ENCODE results near the gene NTSR2.

NTSR2 gene

DNA sequence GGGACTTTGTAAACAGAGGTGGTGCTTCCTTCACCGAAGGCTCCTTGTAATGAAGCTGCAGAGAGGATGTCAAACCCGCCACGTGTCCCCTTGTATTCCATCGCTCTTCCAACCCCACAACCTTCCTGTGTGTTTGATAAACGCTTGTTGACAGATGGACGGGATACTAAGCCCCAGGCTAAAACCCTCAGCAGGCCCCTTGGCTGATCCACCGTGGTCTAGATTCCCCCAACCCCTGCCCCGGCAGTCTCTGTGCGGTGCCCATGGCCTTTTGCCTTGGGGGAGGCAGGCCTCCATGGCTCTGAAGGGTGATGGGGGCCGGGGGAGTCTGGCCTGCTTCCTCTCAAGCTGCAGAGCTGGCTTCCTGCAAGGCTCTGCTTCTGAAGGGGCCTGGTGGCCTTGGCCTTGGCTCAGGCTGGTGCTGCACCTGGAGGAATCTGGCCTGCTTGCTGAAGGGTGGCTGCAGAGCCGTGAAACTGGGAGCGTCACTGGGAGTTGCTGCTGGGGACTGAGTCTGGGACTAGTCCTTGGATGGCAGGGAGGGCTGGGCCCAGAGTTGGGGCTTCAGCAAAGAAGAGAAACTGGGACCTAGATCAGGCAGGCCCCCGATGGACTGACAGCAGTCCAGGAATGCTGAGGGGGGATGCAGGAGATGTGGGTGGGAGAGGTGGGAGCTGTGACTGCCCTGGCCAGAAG, 9.6 kb upstream of the NTSR2 start:
- Histone ChIP-seq H4K8ac (ENCODE audit: low read length) (no peak overlapping the region), H3K23ac (ENCODE audit: low read length in 2 of 2) (no peak overlapping the region), H3K4ac (ENCODE audit: low read depth in 1 of 2, low read length in 2 of 2) (no peak overlapping the region), H2AK5ac (ENCODE audit: low read length, severe bottlenecking) (no peak overlapping the region), H3K4me1 (ENCODE audit: control insufficient read depth, insufficient read depth, low read depth, low read length) (peaks cover 4% of the 10 kb centered on the region), H4K91ac (ENCODE audit: low read length) (peak overlapping the region; percentile 63), H3K14ac (ENCODE audit: low read length in 2 of 2) (no peak overlapping the region), H3K79me1 (replicated peaks; ENCODE audit: low read length, poor library complexity, severe bottlenecking) (no peaks in the 10 kb centered on the region), H2BK120ac (ENCODE audit: low read depth, low read length) (peak overlapping the region; percentile 4), H3K9ac (ENCODE audit: low read length) (no peak overlapping the region), H2BK5ac (ENCODE audit: low read depth, low read length, poor library complexity, severe bottlenecking) (no peak overlapping the region), H3K27ac (ENCODE audit: low read length, poor library complexity, severe bottlenecking) (no peak overlapping the region), H3K4me2 (ENCODE audit: low read length, poor library complexity, severe bottlenecking) (no peak overlapping the region), H2BK12ac (ENCODE audit: low read length in 2 of 2) (peak overlapping the region in 1 of 2 experiments; percentile 12), H3K4me3 (ENCODE audit: insufficient read depth in 1 of 2, low read depth in 1 of 2, low read length in 2 of 2) (no peak overlapping the region), H3K27me3 (ENCODE audit: control insufficient read depth in 1 of 2, insufficient read depth in 1 of 2, low read length in 2 of 2) (peaks cover 48 to 90% of the 10 kb centered on the region in 2 experiments), H2BK15ac (ENCODE audit: low read depth, poor library complexity, severe bottlenecking) (no peak overlapping the region), H3K9me3 (ENCODE audit: control insufficient read depth, low read length) (no peaks in the 10 kb centered on the region), H2AFZ (ENCODE audit: low read depth, low read length) (no peak overlapping the region), H3K36me3 (ENCODE audit: control insufficient read depth in 1 of 2, insufficient read depth in 2 of 2, low read depth in 1 of 2, low read length in 2 of 2) (no peaks in the 10 kb centered on the region), H3K18ac (ENCODE audit: low read depth in 1 of 2, low read length in 2 of 2) (peak overlapping the region; percentile 44 to 46)
- 83% methylated on average over 13 of the region's 13 CpGs for WGBS
- DNase-seq: no peak

GRCh38 chr2:11679016-11679415, 9.0 kb upstream of the NTSR2 start:
- H3K9ac ChIP-seq (ENCODE audit: low read length): no peak overlapping the region
- WGBS: 80% methylated on average over 6 of the region's 7 CpGs

GRCh38 chr2:11678306-11678960, 8.4 kb upstream of the NTSR2 start:
- Histone ChIP-seq H2AK5ac (ENCODE audit: low read length, severe bottlenecking) (no peak overlapping the region), H3K4me3 (ENCODE audit: insufficient read depth in 1 of 2, low read depth in 1 of 2, low read length in 2 of 2) (no peak overlapping the region), H3K79me1 (replicated peaks; ENCODE audit: low read length, poor library complexity, severe bottlenecking) (no peaks in the 10 kb centered on the region), H3K4me2 (ENCODE audit: low read length, poor library complexity, severe bottlenecking) (no peak overlapping the region), H4K91ac (ENCODE audit: low read length) (no peak overlapping the region), H3K27ac (ENCODE audit: low read length, poor library complexity, severe bottlenecking) (no peak overlapping the region), H2BK120ac (ENCODE audit: low read depth, low read length) (no peak overlapping the region), H3K27me3 (ENCODE audit: control insufficient read depth in 1 of 2, insufficient read depth in 1 of 2, low read length in 2 of 2) (peaks cover 41 to 86% of the 10 kb centered on the region in 2 experiments), H3K9me3 (ENCODE audit: control insufficient read depth, low read length) (no peaks in the 10 kb centered on the region), H3K18ac (ENCODE audit: low read depth in 1 of 2, low read length in 2 of 2) (no peak overlapping the region), H3K14ac (ENCODE audit: low read length in 2 of 2) (no peak overlapping the region), H2BK5ac (ENCODE audit: low read depth, low read length, poor library complexity, severe bottlenecking) (no peak overlapping the region), H3K23ac (ENCODE audit: low read length in 2 of 2) (no peak overlapping the region), H4K8ac (ENCODE audit: low read length) (no peak overlapping the region), H2BK12ac (ENCODE audit: low read length in 2 of 2) (no peak overlapping the region), H3K36me3 (ENCODE audit: control insufficient read depth in 1 of 2, insufficient read depth in 2 of 2, low read depth in 1 of 2, low read length in 2 of 2) (no peaks in the 10 kb centered on the region), H3K4ac (ENCODE audit: low read depth in 1 of 2, low read length in 2 of 2) (no peak overlapping the region), H2AFZ (ENCODE audit: low read depth, low read length) (no peak overlapping the region), H2BK15ac (ENCODE audit: low read depth, poor library complexity, severe bottlenecking) (no peak overlapping the region), H3K9ac (ENCODE audit: low read length) (no peak overlapping the region), H3K4me1 (ENCODE audit: control insufficient read depth, insufficient read depth, low read depth, low read length) (peaks cover 4% of the 10 kb centered on the region)
- WGBS: 81% methylated on average over 14 of the region's 14 CpGs
- DNase-seq: no peak

More at GRCh38 chr2:11679016-11679415, 9.0 kb upstream of the NTSR2 start:
- Histone ChIP-seq H3K18ac (ENCODE audit: low read depth in 1 of 2, low read length in 2 of 2) (no peak overlapping the region), H3K4me2 (ENCODE audit: low read length, poor library complexity, severe bottlenecking) (no peak overlapping the region), H3K4ac (ENCODE audit: low read depth in 1 of 2, low read length in 2 of 2) (no peak overlapping the region), H2BK15ac (ENCODE audit: low read depth, poor library complexity, severe bottlenecking) (no peak overlapping the region), H3K36me3 (ENCODE audit: control insufficient read depth in 1 of 2, insufficient read depth in 2 of 2, low read depth in 1 of 2, low read length in 2 of 2) (no peaks in the 10 kb centered on the region), H3K4me3 (ENCODE audit: insufficient read depth in 1 of 2, low read depth in 1 of 2, low read length in 2 of 2) (no peak overlapping the region), H3K27ac (ENCODE audit: low read length, poor library complexity, severe bottlenecking) (no peak overlapping the region), H3K9me3 (ENCODE audit: control insufficient read depth, low read length) (no peaks in the 10 kb centered on the region), H3K14ac (ENCODE audit: low read length in 2 of 2) (no peak overlapping the region), H4K8ac (ENCODE audit: low read length) (no peak overlapping the region), H2BK12ac (ENCODE audit: low read length in 2 of 2) (no peak overlapping the region), H4K91ac (ENCODE audit: low read length) (no peak overlapping the region), H3K23ac (ENCODE audit: low read length in 2 of 2) (no peak overlapping the region), H3K79me1 (replicated peaks; ENCODE audit: low read length, poor library complexity, severe bottlenecking) (no peaks in the 10 kb centered on the region), H2BK5ac (ENCODE audit: low read depth, low read length, poor library complexity, severe bottlenecking) (no peak overlapping the region), H2AK5ac (ENCODE audit: low read length, severe bottlenecking) (no peak overlapping the region), H3K27me3 (ENCODE audit: control insufficient read depth in 1 of 2, insufficient read depth in 1 of 2, low read length in 2 of 2) (peaks cover 47 to 89% of the 10 kb centered on the region in 2 experiments), H2BK120ac (ENCODE audit: low read depth, low read length) (no peak overlapping the region), H2AFZ (ENCODE audit: low read depth, low read length) (no peak overlapping the region), H3K4me1 (ENCODE audit: control insufficient read depth, insufficient read depth, low read depth, low read length) (peaks cover 4% of the 10 kb centered on the region)
- DNase-seq: no peak

- H3K4me2 ChIP-seq (ENCODE audit: low read length, poor library complexity, severe bottlenecking): no peak overlapping the region
- no peak overlapping the region for H3K9ac ChIP-seq (ENCODE audit: low read length)
- H3K14ac ChIP-seq (ENCODE audit: low read length in 2 of 2): no peak overlapping the region
- H3K9me3 ChIP-seq (ENCODE audit: control insufficient read depth, low read length): no peaks in the 10 kb centered on the region
- H2AK5ac ChIP-seq (ENCODE audit: low read length, severe bottlenecking): no peak overlapping the region
- no peak overlapping the region for H4K91ac ChIP-seq (ENCODE audit: low read length)
- no peak overlapping the region for H3K27ac ChIP-seq (ENCODE audit: low read length, poor library complexity, severe bottlenecking)
- no peak overlapping the region for H2BK12ac ChIP-seq (ENCODE audit: low read length in 2 of 2)
- H4K8ac ChIP-seq (ENCODE audit: low read length): no peak overlapping the region
- no peak overlapping the region for H3K4ac ChIP-seq (ENCODE audit: low read depth in 1 of 2, low read length in 2 of 2)
- no peak overlapping the region for H3K4me3 ChIP-seq (ENCODE audit: insufficient read depth in 1 of 2, low read depth in 1 of 2, low read length in 2 of 2)
- no peak overlapping the region for H2BK5ac ChIP-seq (ENCODE audit: low read depth, low read length, poor library complexity, severe bottlenecking)
- H2BK15ac ChIP-seq (ENCODE audit: low read depth, poor library complexity, severe bottlenecking): peak overlapping the region; percentile 60
- no peak overlapping the region for H2BK120ac ChIP-seq (ENCODE audit: low read depth, low read length)
- peaks cover 30 to 83% of the 10 kb centered on the region in 2 experiments for H3K27me3 ChIP-seq (ENCODE audit: control insufficient read depth in 1 of 2, insufficient read depth in 1 of 2, low read length in 2 of 2)
- H3K36me3 ChIP-seq (ENCODE audit: control insufficient read depth in 1 of 2, insufficient read depth in 2 of 2, low read depth in 1 of 2, low read length in 2 of 2): no peaks in the 10 kb centered on the region
- no peak overlapping the region for H2AFZ ChIP-seq (ENCODE audit: low read depth, low read length)
- no peak overlapping the region for H3K23ac ChIP-seq (ENCODE audit: low read length in 2 of 2)
- WGBS: 88% methylated on average over 23 of the region's 27 CpGs
- H3K18ac ChIP-seq (ENCODE audit: low read depth in 1 of 2, low read length in 2 of 2): no peak overlapping the region
- DNase-seq: no peak
- H3K79me1 ChIP-seq (replicated peaks; ENCODE audit: low read length, poor library complexity, severe bottlenecking): no peaks in the 10 kb centered on the region
- H3K4me1 ChIP-seq (ENCODE audit: control insufficient read depth, insufficient read depth, low read depth, low read length): peaks cover 4% of the 10 kb centered on the region
These were observed 7.4 kb upstream of the NTSR2 start for GRCh38 chr2:11677136-11678055.

Data from mesenchymal stem cell (in vitro differentiated cells and primary cell).